HG03025 (cell line): ENCODE data around the gene LRRC10.

ENCODE experiments used
- ATAC-seq: cut with Tn5 transposase; IDR thresholded peaks from one replicate; pipeline ENCODE4 v1.9.1; 2021; ENCODE audit warnings: mild to moderate bottlenecking, moderate library complexity; ENCODE audit not compliant: unreplicated experiment, low FRiP score

Gene LRRC10, protein sequence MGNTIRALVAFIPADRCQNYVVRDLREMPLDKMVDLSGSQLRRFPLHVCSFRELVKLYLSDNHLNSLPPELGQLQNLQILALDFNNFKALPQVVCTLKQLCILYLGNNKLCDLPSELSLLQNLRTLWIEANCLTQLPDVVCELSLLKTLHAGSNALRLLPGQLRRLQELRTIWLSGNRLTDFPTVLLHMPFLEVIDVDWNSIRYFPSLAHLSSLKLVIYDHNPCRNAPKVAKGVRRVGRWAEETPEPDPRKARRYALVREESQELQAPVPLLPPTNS

DNA sequence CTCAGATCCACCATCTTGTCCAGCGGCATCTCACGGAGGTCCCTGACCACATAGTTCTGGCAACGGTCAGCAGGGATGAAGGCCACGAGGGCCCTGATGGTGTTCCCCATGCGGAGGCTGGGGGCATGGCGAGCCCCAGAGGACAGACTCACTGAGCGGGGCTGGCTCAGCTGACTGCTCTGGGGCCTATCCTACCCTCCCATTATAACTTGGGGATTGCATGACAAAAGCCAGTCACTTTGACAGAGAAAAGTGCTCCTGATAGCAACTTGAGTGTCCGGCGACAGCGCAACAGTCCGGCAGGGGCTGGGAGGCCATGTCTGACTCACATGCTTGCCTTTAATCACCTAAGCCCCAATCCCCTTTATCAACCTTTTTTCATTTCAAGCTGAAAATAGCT is at the start of gene LRRC10:
LRRC10 (minus strand) TSS at position 179 of the 400 bp plus-strand sequence; CDS start at position 110, 69 bp downstream.
- ATAC-seq = no peak

DNA sequence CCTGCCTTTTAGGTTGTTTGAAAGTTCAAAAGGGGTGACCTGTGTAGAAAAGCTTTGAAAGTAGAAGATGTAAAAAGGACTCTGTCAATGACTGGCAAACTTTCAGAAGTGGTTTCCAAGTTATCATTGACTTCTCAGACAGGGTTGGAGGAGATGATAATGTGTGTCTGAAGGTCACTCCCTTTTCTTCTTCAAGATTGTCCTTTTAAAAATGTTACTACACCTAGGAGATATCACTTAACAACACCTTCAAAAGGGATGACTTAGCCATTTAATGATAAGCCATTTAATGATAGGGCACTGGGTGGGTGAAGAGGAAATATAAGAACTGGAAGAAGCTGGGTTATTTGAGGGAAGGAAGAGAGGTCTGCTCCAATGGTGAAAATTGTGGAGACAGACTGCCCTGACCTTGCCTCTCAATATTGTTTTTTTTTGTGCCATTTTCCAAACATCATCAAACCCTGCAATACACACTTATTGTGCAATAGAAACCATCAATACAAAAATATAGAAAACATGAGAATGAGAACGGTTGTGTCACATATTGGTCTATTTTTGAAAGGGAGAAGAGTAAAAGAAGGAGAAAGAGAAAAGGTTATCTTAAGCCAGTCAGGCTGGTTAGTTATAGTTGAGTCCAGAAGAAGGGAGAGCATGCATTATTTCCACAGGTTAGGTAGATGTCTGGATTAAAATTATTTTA is 49.6 kb upstream of the LRRC10 start:
- no peak for ATAC-seq

DNA sequence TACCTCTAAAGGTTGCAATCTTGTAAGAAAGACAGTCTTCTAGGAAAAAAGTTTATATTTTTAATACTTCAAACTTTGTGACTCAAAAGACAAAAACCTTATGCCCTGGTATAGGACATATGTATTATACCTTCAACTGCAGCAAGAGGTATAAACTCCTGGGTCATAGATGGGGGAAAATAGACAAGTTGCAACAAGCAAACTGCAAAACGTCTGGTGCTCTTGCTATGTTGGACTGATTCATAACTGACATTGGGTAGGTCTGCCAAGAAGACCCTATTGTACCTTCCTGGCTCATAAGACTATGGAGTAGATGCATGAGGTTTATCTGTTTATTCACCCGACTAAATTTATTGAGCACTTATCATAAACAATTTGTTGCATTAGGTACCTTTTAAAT is 47.5 kb upstream of the LRRC10 start:
- no peak for ATAC-seq

DNA sequence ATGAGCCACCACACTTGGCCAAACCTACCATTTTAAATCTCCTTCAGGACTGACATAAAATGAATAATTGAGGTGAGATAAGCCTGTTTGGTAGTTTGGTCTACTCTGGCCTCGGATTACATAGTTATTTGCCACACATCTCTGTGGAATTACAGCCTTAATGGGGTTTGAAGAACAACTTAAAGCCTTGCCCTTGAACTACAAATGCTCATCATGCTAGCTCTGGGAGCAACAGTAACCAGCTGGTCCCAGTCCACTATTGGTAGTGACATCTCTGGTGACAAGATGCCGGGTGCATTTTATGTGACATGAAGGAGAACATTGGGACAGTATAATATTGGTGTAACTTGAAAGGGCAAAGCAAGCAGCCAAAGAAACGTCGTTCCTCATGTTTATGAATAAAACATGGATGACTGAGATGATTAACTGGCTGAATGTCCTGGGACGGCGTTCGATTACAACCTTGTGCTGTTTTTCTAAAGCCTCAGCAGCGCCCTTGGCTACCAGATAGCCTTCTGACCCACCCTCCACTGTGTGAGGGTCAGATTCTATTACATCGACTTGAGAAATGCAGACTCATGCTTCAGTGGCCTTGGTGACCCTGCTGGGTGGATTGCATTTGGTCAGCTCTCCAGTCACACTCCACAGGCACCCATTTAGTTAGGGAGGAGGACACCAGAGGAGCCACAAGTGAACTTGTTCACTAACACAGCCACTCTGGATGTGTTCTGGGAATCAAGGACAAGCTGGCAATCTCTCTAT is 46.9 kb upstream of the LRRC10 start:
- ATAC-seq = no peak

DNA sequence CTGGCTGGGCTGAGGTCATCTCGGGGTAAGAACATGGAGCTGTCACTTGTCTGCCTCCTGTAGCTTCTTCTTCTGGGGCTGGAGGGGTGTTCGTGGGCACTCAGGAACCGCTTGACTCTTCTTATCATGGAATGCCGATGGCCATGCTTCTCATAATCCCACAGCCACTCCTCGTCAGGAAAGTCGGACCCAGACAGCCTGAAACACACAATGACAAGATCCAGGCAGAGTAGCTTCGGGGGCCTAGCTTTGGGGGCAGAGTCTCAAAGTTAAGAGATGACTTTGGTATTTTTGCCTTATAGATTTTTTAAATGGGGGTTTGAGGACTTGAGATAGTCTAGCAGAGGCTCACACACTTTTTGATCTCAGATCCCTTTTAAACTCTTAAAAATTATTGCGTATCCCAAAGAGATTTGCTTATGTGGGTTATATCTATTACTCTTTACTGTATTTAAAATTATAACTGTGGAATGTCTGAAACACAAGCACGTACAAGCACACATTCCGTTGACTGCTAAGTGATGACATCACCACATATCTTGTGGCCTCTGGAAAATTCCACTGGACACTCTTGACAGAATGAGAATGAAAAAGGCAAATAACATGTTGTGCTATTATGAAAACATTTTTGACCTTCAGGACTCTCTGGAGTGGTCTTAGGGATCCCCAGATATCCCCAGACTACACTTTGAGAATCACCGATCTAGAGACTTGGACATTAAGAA is 45.1 kb upstream of the LRRC10 start:
- ATAC-seq = no peak

DNA sequence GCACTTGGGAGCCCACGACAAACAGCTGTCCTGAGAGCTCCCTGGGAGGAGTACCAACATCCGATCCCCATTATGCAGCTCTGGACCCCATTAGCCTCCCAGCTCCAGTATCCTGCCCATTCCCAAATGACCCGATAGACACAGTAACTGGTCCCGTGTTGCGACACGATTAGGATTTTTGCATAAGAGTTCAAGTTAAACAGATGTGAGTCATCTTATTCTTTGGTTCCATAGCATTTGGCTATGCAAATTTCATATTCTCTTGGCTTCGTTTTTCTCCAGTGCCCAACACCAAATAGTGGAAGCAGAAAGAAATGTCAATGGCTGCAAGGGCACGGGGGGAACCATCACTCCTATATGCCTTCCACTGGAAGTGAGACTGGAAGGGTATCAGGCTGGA is 43.0 kb upstream of the LRRC10 start:
- no peak for ATAC-seq

DNA sequence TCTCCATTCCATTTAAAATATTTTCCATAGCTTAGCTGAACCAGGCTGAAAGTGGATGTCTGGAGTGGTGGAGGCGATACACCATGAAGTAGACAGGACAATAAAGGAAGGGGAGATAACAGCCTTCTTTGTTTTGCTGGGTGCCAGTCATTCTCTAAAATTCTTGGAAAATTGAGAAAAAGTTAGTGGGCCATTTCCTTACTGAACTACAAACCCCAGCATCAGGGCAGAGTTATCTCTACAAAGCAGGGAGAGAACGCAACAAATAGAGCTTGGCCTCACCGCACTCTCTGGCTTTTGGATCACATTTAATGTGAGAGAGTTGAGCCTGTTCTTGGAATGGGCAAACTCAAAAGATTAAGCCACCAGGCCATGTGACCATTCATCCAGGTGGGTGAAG is 41.2 kb upstream of the LRRC10 start:
- no peak for ATAC-seq

DNA sequence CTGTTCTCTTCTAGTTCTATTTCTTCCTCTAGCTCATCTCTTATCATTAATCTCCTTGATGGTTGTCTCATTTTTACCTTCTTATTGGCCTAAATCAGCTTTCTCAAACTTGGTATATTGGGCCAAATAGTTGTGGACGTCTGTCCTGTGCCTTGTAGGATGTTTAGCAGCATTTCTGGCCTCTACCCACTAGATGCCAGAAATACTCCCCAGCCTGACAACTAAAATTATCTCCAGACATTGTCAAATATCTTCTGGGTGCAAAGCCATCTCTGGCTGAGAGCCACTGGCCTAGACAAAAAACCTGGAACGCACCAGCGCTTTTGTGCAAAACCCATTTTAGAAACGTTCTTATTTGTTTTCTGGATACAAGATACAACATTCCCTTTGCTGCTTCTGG is 38.8 kb upstream of the LRRC10 start:
- ATAC-seq = no peak

DNA sequence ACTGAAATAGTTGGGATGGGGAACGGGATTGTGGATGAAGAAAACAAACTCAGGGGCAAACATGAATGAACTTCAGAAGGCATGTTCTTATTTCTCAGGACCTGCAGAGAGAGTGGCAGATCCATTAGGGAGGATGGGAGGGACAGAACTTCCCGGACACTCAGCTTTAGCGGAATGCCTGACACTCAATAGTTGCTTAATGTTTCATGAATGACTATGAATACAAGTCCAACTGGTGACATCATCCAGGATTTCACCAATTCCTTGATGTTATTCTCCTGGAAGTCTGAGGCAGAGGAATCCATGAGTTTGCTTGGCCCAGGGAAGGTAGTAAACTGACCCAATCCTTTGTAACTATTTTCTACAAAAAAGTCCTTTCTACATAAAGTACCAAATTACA is 37.8 kb upstream of the LRRC10 start:
- no peak for ATAC-seq

DNA sequence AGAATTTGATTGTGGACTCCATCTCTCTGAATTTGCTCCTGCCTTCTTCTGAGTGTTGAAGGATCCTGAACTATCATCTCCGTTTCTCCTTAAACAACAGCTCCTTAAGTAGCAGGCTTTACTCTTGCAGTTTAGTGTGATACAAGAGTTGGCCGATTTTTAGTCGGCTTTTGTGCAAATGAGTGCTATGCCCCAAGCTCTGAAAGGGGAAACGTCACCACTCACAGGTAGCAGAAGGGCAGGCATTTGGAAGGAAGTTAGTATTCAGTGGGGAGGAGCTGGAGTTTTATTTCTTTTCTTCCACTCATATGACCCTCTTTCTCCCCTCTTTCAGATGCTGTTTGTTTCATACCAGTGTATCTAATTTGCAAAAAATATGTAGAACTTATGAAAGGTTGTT is 36.5 kb upstream of the LRRC10 start:
- no peak for ATAC-seq

DNA sequence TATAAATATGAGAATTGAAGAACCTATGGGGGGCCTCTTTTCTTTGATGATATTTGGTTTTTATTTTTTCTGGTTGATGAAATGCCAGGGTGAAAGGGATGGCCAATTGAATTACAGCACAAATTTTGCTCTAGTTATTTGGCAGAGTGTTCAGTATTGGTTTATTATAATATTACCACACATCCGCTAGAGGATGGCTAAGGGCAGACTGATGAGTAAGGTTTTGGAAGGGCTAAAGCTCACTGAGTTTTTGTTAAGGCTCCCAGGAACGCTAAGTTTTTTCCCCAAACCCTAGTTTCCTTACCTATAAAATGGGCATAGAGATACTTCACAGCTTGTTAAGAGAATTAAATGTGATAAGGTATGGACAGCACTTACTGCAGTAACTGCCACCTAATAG is 34.3 kb upstream of the LRRC10 start:
- no peak for ATAC-seq

DNA sequence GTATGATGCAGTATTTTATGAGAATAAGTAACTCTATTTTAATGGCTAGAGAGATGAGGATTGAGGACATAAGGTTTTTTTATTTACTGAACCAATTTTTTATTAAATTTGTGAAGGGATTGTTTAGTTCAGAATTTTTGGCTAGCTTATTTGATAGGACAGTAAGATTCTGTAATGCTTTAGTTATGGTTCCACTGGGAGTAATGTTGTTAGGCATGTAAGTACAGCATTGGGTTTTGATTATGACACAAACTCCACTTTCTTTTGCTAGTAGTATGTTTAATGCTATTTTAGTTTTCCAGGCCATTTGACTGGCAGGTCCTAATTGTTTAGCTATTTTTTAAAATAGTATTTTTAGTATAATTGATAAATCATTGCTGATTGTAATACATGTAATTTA is 33.8 kb upstream of the LRRC10 start:
- no peak for ATAC-seq

DNA sequence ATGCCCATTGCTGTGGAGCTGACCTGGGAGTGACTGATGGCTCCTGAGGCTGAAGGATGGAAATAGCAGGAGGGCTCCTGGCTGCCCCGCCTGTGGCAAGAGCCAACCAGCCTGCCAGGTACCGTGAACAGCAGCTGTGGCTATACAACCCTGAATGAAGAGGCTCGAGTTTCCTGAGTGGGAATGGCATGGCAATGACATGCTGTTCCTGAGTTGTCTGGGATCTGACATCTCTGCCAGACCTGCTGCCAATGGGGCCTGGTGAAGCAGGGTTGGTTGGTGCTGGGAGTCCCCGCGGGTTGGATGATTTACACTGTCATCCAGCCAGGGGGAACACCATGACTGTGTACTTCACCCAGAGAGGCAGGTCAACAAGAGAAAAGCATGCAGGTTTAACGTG is 31.8 kb upstream of the LRRC10 start:
- ATAC-seq = no peak

DNA sequence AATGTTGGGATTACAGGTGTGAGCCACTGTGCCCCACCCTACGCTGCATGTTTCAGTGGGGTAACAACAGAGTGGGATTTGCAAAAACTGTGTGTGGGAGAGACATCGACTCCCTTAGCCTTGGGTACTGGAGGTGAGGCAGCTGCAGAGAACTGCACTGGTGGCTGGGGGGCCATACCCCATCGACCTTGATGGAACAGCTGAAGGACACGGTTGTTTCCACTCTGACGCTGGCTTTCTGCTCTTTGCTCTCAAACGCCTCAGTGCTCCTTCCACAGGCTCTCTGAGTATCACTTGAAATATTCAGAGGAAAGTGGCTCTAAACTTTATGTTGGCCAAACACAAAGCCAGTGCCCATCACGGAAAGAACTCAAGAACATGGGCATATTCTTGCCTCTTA is 30.8 kb upstream of the LRRC10 start:
- no peak for ATAC-seq

DNA sequence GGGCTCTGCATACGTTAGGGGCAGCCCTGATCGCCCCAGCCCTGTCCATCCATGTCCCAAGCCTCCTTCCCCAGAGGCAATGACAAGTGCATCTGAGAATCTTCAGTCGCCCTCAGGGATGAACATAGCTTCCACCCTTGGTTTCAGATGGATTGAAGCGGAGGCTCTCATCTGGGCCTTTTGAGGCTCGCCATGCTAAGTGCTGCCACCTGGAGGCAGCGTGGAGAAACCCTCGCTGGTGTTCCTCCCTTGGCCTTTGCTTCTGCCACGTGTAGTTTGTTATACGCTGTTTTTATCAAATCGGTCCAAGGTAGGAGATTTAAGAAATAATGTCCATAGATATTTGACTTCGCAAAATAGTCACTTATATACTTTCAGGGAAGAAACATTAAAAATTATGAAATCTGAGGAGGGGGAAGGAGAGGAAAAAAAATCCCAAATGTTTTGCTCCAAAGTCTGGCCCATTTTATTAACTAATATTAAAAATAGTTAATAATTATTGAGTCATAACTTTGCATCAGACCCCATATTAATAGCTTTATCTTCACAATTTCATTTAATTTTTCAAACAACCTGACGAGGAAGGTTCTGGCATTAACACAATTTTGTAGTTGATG is 28.8 kb upstream of the LRRC10 start:
- peak; percentile 87 for ATAC-seq

DNA sequence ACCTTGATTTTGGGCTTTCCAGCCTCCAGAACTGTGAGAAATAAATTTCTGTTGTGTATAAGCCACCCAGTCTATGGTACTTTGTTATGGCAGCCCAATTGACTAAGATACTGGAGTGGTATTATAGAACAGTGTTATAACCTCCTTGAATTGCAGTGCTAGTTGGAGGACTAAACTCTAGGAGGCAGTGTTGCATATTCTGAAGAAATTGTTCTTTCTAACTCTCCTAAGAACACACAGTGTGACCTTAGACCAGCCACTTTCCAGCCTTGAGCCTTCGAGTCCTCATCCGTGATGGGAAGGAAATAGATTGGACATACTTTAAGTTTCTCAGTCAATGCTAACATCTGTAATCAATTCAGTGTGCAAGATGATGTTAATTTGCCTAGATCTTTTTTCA is 22.4 kb upstream of the LRRC10 start:
- ATAC-seq = no peak

DNA sequence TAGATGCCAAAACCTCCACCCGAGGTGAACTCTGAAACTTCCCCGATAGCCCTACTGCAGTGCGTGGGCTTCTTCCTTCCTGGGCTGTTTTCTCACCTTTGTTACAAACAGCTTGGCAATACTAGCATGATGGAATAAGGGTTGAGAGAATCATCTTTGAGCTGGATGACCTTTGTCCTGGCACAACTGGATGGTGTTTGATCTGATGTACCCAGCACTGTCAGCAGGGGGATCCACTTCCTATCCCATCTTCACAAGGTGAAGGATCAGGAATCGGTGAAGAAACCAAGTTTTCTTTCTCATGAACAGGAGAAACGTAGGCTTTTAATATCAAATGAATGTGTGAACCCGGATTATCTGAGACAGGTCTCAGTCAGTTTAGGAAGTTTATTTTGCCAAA is 19.5 kb upstream of the LRRC10 start:
- ATAC-seq = no peak

DNA sequence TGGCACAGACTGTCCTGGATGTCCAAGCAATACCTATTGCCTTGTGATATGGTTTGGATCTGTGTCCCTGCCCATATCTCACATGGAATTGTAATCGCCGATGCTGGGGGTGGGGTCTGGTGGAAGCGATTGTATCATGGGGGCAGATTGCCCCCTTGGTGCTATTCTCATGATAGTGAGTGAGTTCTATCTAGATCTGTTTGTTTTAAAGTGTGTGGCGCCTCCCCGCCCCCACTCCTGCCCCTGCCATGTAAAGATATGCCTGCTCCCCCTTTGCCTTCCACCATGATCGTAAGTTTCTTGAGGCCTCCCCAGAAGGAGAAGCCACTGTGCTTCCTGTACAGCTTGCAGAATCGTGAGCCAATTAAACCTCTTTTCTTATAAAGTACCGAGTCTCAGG is 16.8 kb upstream of the LRRC10 start:
- ATAC-seq = no peak

DNA sequence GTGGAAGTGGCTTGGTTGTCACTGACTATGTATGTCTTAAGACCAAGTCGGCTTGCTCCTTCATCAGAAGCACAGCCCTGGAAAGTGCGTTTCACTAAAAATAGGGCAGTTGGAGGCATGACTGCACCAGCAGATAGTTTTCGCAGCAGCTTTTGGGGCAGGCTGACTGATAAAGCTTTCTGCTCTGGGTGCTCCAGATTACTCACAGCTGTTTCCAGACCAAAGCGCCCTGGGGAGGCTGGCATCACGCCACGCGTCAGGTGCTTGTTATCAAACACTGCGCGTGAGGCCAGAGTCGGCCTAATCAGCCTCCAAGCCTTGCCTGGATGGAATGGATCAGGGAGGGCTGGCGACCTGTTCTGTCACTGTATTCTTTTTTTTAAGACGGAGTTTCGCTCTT is 13.3 kb upstream of the LRRC10 start:
- ATAC-seq = no peak

DNA sequence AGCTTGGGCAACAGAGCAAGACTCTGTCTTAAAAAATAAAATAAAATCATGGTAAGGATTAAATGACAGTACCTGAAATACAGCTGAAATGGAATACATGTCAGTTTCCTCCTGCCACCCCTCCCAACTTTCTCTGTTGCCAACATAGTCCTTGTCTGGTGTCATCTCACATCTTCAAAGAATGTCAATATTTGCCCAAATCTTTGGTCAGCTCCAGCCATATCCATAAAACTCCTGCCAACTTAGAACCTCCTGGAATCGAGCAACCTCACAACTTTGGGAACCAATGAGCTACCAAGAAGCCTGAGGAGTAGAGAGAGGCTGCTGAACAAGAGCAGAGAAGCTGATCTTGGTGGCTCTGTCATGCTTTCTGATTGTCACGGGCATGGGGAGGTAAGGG is 10.8 kb upstream of the LRRC10 start:
- ATAC-seq = no peak

DNA sequence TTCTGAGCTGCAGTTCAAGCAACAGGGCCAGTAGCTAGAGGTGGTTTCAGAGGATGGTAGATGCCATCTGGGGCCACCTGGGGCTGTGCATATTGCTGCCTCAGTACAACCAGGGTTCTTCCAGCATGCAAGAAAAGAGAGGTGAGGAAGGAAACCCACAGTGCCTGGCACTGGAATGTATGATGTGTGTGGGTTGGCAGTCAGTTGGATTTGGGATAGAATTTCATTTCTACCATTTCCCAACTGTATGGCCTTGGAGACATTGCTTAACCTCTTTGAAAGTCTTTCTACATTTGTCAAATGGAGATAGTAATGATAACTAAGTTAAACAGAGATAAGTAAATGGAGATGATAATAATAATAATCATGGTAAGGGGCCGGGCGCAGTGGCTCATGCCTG is 10.2 kb upstream of the LRRC10 start:
- no peak for ATAC-seq
